Right lung (tissue), 5 donors: ENCODE data around the gene TMEM108. TPM values are rescaled to one million over a fixed set of nuclear protein-coding genes. Genes with fewer than 3 reads are reported as not detected.

Source experiments
- DNase-seq, 2 donors: peaks; one replicate each; pipeline ENCODE4 v3.0.0-alpha.2; 2013
- polyA plus RNA-seq, 5 donors: library from polyadenylated mRNA; unstranded; fragments of 120-200 nt; gene quantifications; one replicate each; pipeline versions ENCODE4 v1.2.1 to v1.2.3, GENCODE V29; 2013; ENCODE audit warnings: inconsistent platforms in 1 of 5, low replicate concordance in 1 of 5; ENCODE audit not compliant: insufficient read length in 5 of 5, insufficient read depth in 1 of 5

The TMEM108 gene
- polyA plus RNA-seq, 5 donors, result 32.9 to 61.8 (median 45.2) TPM

GRCh38 chr3:133329626-133330025 lies 291.4 kb downstream of the TMEM108 start:
- no peak for DNase-seq

GRCh38 chr3:133330065-133330464 lies 291.9 kb downstream of the TMEM108 start:
- DNase-seq, result peak in 1 of 2 donors; percentile 12

GRCh38 chr3:133330522-133330921 lies 292.3 kb downstream of the TMEM108 start:
- DNase-seq, result no peak

DNA sequence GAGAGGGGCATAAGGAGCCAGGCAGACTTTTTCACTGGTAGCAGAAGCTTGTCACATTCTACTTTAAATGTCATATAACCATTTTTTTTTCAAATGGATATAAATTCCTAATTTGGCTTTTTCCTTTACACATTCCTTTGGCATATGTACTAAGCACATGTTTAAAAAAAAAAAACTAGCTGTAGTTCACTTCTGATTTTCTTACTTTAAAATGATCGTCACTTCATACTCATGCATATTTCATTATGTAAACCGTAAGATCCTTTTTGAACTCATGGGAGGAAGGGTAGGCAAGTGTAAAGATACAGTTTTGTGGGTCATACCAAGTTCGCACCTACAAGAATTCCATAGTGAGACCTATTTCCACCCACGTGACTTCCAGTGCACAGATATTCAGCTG lies 316.5 kb downstream of the TMEM108 start:
- DNase-seq, result no peak

DNA sequence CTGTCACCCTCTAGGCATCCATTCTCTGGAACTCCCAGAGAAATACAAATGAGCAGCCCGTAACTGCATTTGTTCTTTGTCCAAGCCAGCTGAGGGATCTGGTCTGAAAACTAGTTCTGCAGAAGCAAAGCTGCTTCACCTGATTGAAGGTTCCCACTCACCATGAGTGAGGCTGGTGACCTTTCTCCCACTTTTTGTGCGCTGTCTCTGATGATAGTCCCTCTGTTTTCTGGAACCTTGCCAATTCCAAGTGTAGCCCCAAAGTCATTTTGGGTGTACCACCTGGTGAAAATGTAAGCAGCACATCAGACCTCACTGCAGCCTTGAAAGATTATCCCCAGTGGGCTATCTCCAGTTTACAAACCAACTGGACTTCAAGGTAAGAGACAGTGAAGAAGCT lies 322.3 kb downstream of the TMEM108 start:
- no peak for DNase-seq

DNA sequence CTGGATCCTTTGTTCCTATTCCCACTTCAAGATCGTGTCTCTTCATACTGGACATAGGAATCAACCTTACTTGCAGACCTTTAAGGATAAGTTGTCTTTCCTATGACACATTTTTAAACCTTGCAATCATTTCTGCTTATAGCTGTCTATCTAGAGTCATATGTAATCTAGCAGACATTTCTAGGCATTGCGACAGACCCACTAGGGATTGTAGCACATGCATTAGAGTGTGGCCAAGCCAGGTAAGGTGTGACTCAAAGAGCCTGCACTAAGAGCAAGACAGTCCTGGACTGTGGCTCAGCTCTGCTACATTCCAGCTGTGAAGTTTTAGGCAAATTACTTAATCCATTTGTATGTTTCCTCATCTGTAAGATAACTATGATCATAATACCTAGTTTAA lies 322.8 kb downstream of the TMEM108 start:
- DNase-seq, result no peak

DNA sequence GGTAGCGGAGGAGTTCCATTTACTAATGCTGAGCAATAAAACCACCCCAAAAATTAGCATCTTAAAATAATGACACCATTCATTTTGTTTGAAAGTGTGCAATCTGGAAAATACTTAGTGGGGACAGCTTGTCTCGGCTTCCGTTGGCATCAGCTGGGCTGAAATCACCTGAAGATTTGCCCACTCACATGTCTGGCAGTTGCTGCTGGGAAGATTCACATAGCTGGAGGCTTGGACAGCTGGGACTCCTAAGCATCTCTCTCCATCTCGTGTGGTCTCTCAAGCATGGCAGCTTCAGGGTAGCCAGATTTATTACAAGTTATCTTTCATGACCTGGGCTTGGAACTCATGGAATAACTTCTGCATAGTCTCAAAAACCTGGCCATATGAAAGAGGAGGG lies 323.2 kb downstream of the TMEM108 start:
- no peak for DNase-seq

- DNase-seq, result no peak
Observed at GRCh38 chr3:133362539-133362938, 324.3 kb downstream of the TMEM108 start.

GRCh38 chr3:133364704-133365103 lies 326.5 kb downstream of the TMEM108 start:
- no peak for DNase-seq

DNA sequence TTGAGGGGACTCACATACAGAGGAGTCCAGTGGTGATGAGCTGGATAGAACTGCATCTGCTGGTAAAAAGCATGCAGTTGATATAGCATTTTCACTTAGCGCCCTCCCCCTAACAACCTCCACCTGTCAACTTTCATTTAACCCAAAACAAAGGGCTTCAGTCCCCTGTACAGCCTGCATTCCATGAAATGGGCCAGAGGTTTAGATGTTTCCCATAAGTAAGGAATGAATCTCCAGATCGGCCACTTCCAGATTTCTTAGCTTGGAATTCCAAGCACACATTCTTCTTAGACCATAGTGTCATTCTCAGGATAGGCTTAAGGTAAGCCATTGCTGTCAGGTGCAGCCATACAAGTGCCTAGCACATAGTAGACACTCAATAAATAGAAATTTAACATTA lies 328.7 kb downstream of the TMEM108 start:
- DNase-seq, result no peak

DNA sequence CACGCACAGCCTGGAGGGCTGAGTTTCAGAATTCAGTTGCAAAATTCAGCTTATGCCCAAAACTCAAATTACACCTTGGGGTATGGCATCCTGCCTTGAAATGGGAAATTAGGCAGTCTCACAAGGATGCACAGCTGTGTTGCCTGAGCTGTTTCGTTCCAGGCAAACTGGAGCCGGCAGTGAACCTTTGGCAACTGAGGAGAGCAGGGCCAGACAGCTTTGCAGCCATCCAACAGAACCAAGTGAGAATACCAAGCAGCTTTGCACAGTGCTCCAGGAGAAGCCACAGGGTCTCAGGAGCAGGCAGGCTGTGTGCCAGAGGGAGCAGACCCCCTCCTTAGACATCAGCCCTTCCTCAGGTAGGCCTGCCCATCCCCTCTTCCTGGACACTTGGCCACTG lies 329.2 kb downstream of the TMEM108 start:
- no peak for DNase-seq

GRCh38 chr3:133367956-133368355 lies 329.8 kb downstream of the TMEM108 start:
- DNase-seq, result no peak

DNA sequence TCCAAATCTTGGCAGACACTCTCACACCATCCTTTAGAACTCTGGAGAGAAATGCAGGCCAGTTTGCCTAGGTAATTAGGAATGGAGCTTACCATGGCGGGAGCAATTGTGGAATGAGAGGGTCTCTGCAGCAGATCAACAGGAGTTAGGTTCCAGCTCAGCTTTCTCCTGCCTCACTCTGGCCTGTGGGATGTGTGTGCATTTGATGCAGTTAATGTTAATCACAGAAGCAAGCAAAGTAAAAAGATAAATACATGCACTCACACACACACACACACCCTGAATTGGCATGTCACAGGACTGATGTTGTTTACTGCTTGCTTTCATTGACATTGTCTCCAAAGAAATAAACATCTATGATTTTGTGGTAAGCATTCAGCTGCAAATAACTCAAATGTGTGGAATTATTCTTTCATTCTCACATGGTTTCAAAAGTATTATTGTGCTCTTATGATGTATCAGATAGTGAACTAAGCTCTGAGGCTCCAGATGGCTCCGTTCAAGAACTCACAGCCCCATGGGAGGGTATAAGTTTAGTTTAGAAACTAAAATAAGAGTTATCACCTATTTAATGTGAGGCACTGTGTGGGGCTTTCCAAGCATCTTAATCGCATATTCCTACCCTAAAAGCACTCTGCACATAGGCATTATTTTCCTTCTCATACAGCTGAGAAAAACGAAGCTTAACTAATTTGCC lies 330.3 kb downstream of the TMEM108 start:
- no peak for DNase-seq

DNA sequence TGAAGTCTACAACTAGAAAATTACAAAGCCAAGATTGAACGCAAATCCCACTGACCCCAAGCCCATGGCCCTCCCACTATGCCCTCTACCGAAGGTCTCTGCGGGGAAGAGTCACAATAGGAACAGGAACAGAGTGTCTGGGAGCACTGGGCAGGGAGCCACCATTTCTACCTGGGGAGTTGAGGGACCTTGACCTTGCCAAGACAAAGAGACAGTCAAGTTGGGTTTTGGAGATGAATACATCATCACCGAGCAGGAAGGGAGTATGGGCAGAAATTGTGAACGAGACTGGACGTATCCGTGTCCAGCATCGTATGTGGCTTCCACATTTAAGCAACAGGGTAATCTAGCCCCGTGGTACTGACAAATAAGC lies 330.9 kb downstream of the TMEM108 start:
- DNase-seq, result no peak

- no peak for DNase-seq
Observed at GRCh38 chr3:133371181-133371580, 333.0 kb downstream of the TMEM108 start.

GRCh38 chr3:133371676-133372075 lies 333.5 kb downstream of the TMEM108 start:
- no peak for DNase-seq

- DNase-seq, result no peak
Observed at GRCh38 chr3:133374708-133375402, 336.7 kb downstream of the TMEM108 start.

GRCh38 chr3:133375403-133375745 lies 337.2 kb downstream of the TMEM108 start:
- no peak for DNase-seq

DNA sequence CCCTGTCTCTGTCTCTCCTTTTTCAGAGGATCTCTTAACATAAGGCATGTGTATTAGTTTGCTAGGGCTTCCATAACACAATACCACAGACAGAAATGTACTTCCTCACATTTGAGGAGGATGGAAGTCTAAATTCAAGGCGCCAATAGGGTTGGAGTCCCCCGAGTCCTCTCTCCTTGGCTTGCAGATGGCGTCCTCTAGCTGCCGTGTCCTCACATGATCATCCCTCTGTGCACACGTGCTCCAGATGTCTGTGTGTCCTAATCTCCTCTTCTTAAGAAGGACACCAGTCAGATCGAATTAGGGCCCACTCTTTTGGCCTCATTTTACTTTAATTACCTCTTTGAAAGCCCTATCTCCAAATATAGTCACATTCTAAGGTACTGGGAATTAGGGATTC lies 338.6 kb downstream of the TMEM108 start:
- DNase-seq, result no peak

DNA sequence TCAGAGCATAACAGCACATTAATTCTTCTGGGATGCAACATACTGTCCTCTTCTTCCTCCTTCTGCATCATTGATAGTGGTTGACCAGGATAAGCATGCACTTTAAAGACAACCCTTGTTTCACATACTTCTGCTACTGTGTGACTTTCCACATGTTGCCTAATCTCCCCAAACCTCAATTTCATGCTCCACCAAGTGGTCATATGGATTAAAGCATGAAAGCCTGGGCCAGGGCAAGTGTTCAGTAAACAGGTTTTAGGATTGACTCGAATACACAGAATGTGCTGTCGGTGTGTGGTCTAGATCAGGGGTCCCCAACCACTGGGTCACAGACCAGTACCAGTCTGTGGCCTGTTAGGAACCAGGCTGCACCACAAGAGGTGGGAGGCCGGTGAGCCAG lies 339.2 kb downstream of the TMEM108 start:
- peak; percentile 38 to 54 for DNase-seq

DNA sequence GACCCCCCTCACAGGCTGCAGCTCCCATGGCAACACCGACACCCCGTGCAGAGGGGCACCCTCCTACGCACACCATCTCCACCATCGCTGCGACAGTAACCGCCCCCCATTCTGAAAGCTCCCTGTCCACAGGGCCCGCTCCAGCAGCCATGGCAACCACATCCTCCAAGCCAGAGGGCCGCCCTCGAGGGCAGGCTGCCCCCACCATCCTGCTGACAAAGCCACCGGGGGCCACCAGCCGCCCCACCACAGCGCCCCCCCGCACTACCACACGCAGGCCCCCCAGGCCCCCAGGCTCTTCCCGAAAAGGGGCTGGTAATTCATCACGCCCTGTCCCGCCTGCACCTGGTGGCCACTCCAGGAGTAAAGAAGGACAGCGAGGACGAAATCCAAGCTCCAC lies 341.7 kb downstream of the TMEM108 start:
- DNase-seq, result no peak

DNA sequence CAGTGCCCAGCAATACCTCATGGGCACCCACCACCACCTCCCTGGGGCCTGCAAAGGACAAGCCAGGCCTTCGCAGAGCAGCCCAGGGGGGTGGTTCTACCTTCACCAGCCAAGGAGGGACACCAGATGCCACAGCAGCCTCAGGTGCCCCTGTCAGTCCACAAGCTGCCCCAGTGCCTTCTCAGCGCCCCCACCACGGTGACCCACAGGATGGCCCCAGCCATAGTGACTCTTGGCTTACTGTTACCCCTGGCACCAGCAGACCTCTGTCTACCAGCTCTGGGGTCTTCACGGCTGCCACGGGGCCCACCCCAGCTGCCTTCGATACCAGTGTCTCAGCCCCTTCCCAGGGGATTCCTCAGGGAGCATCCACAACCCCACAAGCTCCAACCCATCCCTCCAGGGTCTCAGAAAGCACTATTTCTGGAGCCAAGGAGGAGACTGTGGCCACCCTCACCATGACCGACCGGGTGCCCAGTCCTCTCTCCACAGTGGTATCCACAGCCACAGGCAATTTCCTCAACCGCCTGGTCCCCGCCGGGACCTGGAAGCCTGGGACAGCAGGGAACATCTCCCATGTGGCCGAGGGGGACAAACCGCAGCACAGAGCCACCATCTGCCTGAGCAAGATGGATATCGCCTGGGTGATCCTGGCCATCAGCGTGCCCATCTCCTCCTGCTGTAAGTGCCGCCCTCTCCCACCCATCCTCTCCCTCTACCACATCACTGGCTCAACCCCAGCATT lies 342.5 kb downstream of the TMEM108 start:
- DNase-seq, result no peak
